GM23338 (cell line): Measurements from ENCODE around the gene POLDIP2. TPM values are rescaled to one million over a fixed set of nuclear protein-coding genes. Genes with fewer than 3 reads are reported as not detected.

Experiments used
- ATAC-seq: fragments of 200-7000 bp; cut with Tn5 transposase; 3 replicates; pipeline ENCODE4 v1.9.1; 2020
- DNase-seq: peaks from one replicate; pipeline ENCODE4 v3.0.0-alpha.2; 2015; ENCODE audit warnings: low spot score
- H2AFZ ChIP-seq: fragments of 200-600 bp; sonication (generic); 2 replicates; pipeline ENCODE4 v1.8.0; 2016; ENCODE audit warnings: antibody characterized with exemption, mild to moderate bottlenecking, moderate library complexity
- H3F3A ChIP-seq: fragments of 200-600 bp; sonication (generic); replicated peaks from 2 replicates; pipeline ENCODE4 v1.8.0; 2017; ENCODE audit warnings: antibody characterized with exemption, mixed run types, low read depth
- H3K27ac ChIP-seq: fragments of 200-600 bp; sonication (generic); 2 replicates; pipeline ENCODE4 v1.6.1; 2016; ENCODE audit warnings: low read depth
- H3K27me3 ChIP-seq: fragments of 200-600 bp; sonication (generic); 2 replicates; pipeline ENCODE4 v1.8.0; 2016; ENCODE audit warnings: mild to moderate bottlenecking, mixed run types, moderate library complexity; ENCODE audit not compliant: insufficient read depth
- H3K36me3 ChIP-seq: fragments of 200-600 bp; sonication (generic); 2 replicates; pipeline ENCODE4 v1.8.0; 2016; ENCODE audit warnings: mild to moderate bottlenecking; ENCODE audit not compliant: insufficient read depth
- H3K4me1 ChIP-seq: fragments of 200-600 bp; sonication (generic); 2 replicates; pipeline ENCODE4 v1.8.0; 2016; ENCODE audit warnings: mild to moderate bottlenecking, moderate library complexity; ENCODE audit not compliant: insufficient read depth
- H3K4me2 ChIP-seq: fragments of 200-600 bp; sonication (generic); 2 replicates; pipeline ENCODE4 v1.7.1; 2017; ENCODE audit warnings: mixed run types
- H3K4me3 ChIP-seq: fragments of 200-600 bp; sonication (generic); 2 replicates; pipeline ENCODE4 v1.6.1; 2016; ENCODE audit warnings: mixed run types
- H3K79me2 ChIP-seq: fragments of 200-600 bp; sonication (generic); replicated peaks from 2 replicates; pipeline ENCODE4 v1.8.0; 2017; ENCODE audit warnings: mild to moderate bottlenecking; ENCODE audit not compliant: insufficient read depth
- H3K9me2 ChIP-seq: fragments of 200-600 bp; sonication (generic); 2 replicates; pipeline ENCODE4 v1.8.0; 2017; ENCODE audit not compliant: insufficient read depth
- H4K20me1 ChIP-seq: fragments of 200-600 bp; sonication (generic); replicated peaks from 2 replicates; pipeline ENCODE4 v1.8.0; 2017; ENCODE audit warnings: mild to moderate bottlenecking; ENCODE audit not compliant: insufficient read depth
- H3K27ac Mint-ChIP-seq: 2 replicates; pipeline ENCODE4 v1.8.0; 2020; ENCODE audit warnings: inconsistent platforms, mild to moderate bottlenecking, moderate library complexity, mixed read lengths
- H3K27me3 Mint-ChIP-seq: 3 replicates; pipeline ENCODE4 v1.8.0; 2022; ENCODE audit warnings: low read depth, mild to moderate bottlenecking, moderate library complexity, mixed read lengths, inconsistent platforms; ENCODE audit not compliant: insufficient read depth, poor library complexity
- H3K36me3 Mint-ChIP-seq: 3 replicates; pipeline ENCODE4 v1.8.0; 2021; ENCODE audit warnings: low read depth, mild to moderate bottlenecking, inconsistent platforms, moderate library complexity, mixed read lengths
- H3K4me1 Mint-ChIP-seq: 3 replicates; pipeline ENCODE4 v1.8.0; 2020; ENCODE audit warnings: mild to moderate bottlenecking, inconsistent platforms, mixed read lengths
- H3K4me3 Mint-ChIP-seq: 3 replicates; pipeline ENCODE4 v1.8.0; 2021; ENCODE audit warnings: moderate library complexity, mild to moderate bottlenecking, inconsistent platforms, mixed read lengths
- H3K9me3 Mint-ChIP-seq: 3 replicates; pipeline ENCODE4 v1.8.0; 2020; ENCODE audit warnings: moderate library complexity, mild to moderate bottlenecking, inconsistent platforms, mixed read lengths
- CREB1 ChIP-seq: fragments of 250-450 bp; sonication (Bioruptor Pico); IDR thresholded peaks from 2 replicates; pipeline ENCODE4 v1.5.0; 2020; ENCODE audit warnings: low read depth, mild to moderate bottlenecking, moderate library complexity
- CTCF ChIP-seq, 2 experiments: fragments of 200-600 bp in 1 of 2; sonication (generic) in 1 of 2; conservative IDR thresholded peaks; 2 replicates each; pipeline versions ENCODE4 v1.5.1 to v1.6.1; 2016 to 2017; ENCODE audit warnings: antibody characterized with exemption in 2 of 2, low read depth in 2 of 2, mild to moderate bottlenecking in 2 of 2, moderate library complexity in 1 of 2
- ETS1 ChIP-seq: IDR thresholded peaks from 2 replicates; pipeline ENCODE4 v1.6.1; 2016; ENCODE audit warnings: antibody characterized with exemption
- EZH2 ChIP-seq: fragments of 200-600 bp; sonication (generic); IDR thresholded peaks from one replicate; pipeline ENCODE4 v1.8.0; 2017; ENCODE audit warnings: antibody characterized with exemption, mild to moderate bottlenecking, low read depth; ENCODE audit not compliant: unreplicated experiment
- EZH2phosphoT487 ChIP-seq: fragments of 200-600 bp; sonication (generic); IDR thresholded peaks from one replicate; pipeline ENCODE4 v1.8.1; 2018; ENCODE audit warnings: antibody characterized with exemption; ENCODE audit not compliant: unreplicated experiment
- JUNB ChIP-seq: IDR thresholded peaks from one replicate; pipeline ENCODE4 v1.6.1; 2016; ENCODE audit warnings: antibody characterized with exemption; ENCODE audit not compliant: unreplicated experiment
- POLR2AphosphoS5 ChIP-seq: IDR thresholded peaks from 2 replicates; pipeline ENCODE4 v1.6.1; 2016; ENCODE audit warnings: antibody characterized with exemption, low read depth
- REST ChIP-seq: IDR thresholded peaks from one replicate; pipeline ENCODE4 v1.6.1; 2018; ENCODE audit warnings: antibody characterized with exemption; ENCODE audit not compliant: unreplicated experiment
- STAT1 ChIP-seq: IDR thresholded peaks from one replicate; pipeline ENCODE4 v1.6.1; 2016; ENCODE audit warnings: antibody characterized with exemption; ENCODE audit not compliant: unreplicated experiment
- ZNF114 ChIP-seq: fragments of 250-450 bp; sonication (Bioruptor Pico); IDR thresholded peaks from 2 replicates; pipeline ENCODE4 v1.5.0; 2020; ENCODE audit warnings: mild to moderate bottlenecking, moderate library complexity
- ZNF331 ChIP-seq: fragments of 250-450 bp; sonication (Bioruptor Pico); IDR thresholded peaks from 2 replicates; pipeline ENCODE4 v1.5.0; 2020; ENCODE audit warnings: low read depth, mild to moderate bottlenecking, moderate library complexity
- ZNF462 ChIP-seq: fragments of 250-450 bp; sonication (Bioruptor Pico); IDR thresholded peaks from 2 replicates; pipeline ENCODE4 v1.5.0; 2020; ENCODE audit warnings: mild to moderate bottlenecking, moderate library complexity
- polyA plus RNA-seq: library from polyadenylated mRNA; unstranded; fragments of >200 nt; fragmentation: Nextera tagmentation; extraction: Ambion mirVana; gene quantifications from 2 replicates; pipeline ENCODE4 v1.2.1, GENCODE V29; 2016
- total RNA-seq: library from RNA; depleted of rRNA; stranded (reverse); fragments of >200 nt; shearing (Covaris generic); gene quantifications from 2 replicates; pipeline ENCODE4 v1.2.3, GENCODE V29; 2014

POLDIP2 gene
- total and polyA plus RNA-seq, 2 experiments from 2014 or later: 45.7 to 77.1 TPM

- TF ChIP-seq ZNF462 (no peak), POLR2AphosphoS5 (no peak)
These were observed 29.1 kb upstream of the POLDIP2 start (continued) for GRCh38 chr17:28386391-28386790.

GRCh38 chr17:28385406-28385805 lies 28.1 kb upstream of the POLDIP2 start:
- Histone ChIP-seq H3K79me2 (no peaks in the 10 kb centered on the region), H3K9me2 (no peaks in the 10 kb centered on the region), H3K27me3 (peaks cover 62% of the 10 kb centered on the region), H2AFZ (0 out of 2 replicates have a peak overlapping the region, but pooled peaks have one; percentile 96), H4K20me1 (no peaks in the 10 kb centered on the region), H3K4me2 (peak overlapping the region; percentile 95), H3K27ac (no peak overlapping the region), H3F3A (0 out of 2 replicates have a peak, but pooled peaks cover 4% of the 10 kb centered on the region), H3K36me3 (no peaks in the 10 kb centered on the region), H3K4me3 (peak overlapping the region; percentile 90), H3K4me1 (peaks cover 8% of the 10 kb centered on the region; the same call in 1 of the 2 replicates)
- H3K4me3 Mint-ChIP-seq: peak overlapping the region; percentile 87
- H3K4me1 Mint-ChIP-seq: peaks cover 11% of the 10 kb centered on the region
- TF ChIP-seq JUNB (no peak), ZNF114 (no peak), EZH2phosphoT487 (no peak), ETS1 (no peak), ZNF331 (no peak), POLR2AphosphoS5 (no peak), CTCF (conservative IDR thresholded peaks at IDR 0.05; ENCODE audit: low read depth in 2 of 2) (no peak), EZH2 (no peak), STAT1 (no peak), REST (no peak), CREB1 (CRISPR knock-in tag) (no peak)
- no peaks in the 10 kb centered on the region; the same call in 2 of the 3 replicates for H3K9me3 Mint-ChIP-seq
- no peak for ATAC-seq
- DNase-seq: no peak
- peaks cover 3% of the 10 kb centered on the region for H3K36me3 Mint-ChIP-seq
- peaks cover 58% of the 10 kb centered on the region for H3K27me3 Mint-ChIP-seq
- H3K27ac Mint-ChIP-seq: no peak overlapping the region
